Activated naive CD4-positive, alpha-beta T cell (primary cell): ENCODE results near the gene RETREG2.
"Not testable (repeated sequence)": the region's sequence is repeated elsewhere in the genome, so short reads cannot be mapped to it uniquely, and the experiment has no call there.

ENCODE experiments used
- DNase-seq, 4 experiments: peaks; one replicate each; lab custom pipeline; 2025; lab: John Stamatoyannopoulos, UW

Gene RETREG2

DNA sequence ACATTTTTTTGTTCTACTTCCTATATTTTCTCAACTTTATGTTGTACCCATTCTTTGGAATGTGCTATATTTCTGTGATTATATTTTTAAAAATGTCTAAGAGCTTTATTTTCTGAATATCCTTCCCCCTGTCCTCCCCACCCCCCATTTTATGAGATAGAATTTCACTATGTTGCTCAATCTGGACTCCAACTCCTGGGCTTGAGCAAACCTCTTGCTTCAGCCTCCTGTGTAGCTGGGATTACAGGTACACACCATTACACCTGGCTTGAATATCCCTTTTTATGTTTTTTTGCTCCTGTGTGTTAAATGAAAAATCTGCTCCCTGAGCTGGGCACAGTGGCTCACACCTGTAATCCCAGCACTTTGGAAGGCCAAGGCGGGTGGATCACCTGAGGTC lies 19.3 kb downstream of the RETREG2 start:
- no peak for DNase-seq

DNA sequence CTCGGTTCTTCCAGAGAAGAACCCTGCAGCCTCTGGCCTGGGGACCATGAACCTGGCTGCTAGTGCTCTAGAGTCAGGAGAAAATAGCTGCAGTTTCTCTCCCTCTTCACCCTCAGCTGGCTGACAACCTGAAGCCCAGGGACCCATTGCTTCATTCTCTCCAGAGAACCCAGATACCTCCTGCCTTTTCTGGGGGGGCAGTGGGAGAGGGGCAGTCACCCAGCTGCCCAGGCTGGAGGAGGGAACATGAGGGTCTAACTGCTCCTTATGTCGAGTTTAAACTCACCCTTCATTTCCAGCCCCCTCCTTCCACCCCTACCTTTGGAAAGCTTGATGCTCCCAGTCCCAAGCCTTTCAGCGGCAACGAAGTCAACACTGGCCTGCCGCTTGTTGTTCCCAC lies 20.9 kb downstream of the RETREG2 start:
- DNase-seq, result no peak

- no peak for DNase-seq
These were observed 21.6 kb downstream of the RETREG2 start for GRCh38 chr2:219199470-219200211.

DNA sequence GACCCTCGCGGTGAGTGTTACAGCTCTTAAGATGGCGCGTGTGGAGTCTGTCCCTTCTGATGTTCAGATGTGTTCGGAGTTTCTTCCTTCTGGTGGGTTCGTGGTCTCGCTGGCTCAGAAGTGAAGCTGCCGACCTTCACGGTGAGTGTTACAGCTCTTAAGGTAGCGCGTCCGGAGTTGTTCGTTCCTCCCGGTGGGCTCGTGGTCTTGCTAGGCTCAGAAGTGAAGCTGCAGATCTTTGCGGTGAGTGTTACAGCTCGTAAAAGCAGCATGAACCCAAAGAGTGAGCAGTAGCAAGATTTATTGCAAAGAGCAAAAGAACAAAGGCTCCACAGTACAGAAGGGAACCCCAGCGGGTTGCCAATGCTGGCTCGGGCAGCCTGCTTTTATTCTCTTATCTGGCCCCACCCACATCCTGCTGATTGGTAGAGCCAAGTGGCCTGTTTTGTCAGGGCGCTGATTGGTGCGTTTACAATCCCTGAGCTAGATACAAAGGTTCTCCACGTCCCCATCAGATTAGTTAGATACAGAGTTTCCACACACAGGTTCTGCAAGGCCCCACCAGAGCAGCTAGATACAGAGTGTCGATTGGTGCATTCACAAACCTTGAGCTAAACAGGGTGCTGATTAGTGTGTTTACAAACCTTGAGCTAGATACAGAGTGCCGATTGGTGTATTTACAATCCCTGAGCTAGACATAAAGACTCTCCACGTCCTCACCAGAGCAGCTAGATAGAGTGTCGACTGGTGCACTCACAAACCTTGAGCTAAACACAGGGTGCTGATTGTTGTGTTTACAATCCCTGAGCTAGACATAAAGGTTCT lies 22.6 kb downstream of the RETREG2 start:
- not testable (repeated sequence) for DNase-seq

- DNase-seq, result not testable (repeated sequence)
These were observed 23.3 kb downstream of the RETREG2 start for GRCh38 chr2:219201331-219201730.

- no peak for DNase-seq
These were observed 26.5 kb downstream of the RETREG2 start for GRCh38 chr2:219204425-219205164.

GRCh38 chr2:219205165-219205538 lies 27.1 kb downstream of the RETREG2 start:
- DNase-seq, result no peak

DNA sequence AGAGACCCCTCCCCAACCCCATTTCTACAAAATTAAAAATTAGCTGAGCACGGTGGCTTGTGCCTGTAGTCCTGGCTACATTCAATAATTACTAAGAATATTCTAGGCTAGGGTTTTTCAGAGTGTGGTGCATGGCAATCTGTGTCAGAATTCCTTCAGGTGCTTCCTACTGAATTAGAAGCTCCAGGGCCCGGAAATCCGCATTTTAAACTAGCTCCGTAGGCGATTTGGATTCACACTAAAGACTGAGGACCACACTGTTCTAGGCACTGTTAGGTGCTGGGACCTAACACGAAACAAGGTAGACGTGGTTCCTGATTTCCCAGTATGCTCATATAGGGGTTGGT lies 27.9 kb downstream of the RETREG2 start:
- no peak for DNase-seq

- peak; percentile 84 to 95 (median 88) for DNase-seq
These were observed 28.5 kb downstream of the RETREG2 start, which contains the start of gene ZFAND2B for GRCh38 chr2:219206328-219207133. ZFAND2B (plus strand) TSS chr2:219206782; CDS start chr2:219206988, 206 bp downstream.

DNA sequence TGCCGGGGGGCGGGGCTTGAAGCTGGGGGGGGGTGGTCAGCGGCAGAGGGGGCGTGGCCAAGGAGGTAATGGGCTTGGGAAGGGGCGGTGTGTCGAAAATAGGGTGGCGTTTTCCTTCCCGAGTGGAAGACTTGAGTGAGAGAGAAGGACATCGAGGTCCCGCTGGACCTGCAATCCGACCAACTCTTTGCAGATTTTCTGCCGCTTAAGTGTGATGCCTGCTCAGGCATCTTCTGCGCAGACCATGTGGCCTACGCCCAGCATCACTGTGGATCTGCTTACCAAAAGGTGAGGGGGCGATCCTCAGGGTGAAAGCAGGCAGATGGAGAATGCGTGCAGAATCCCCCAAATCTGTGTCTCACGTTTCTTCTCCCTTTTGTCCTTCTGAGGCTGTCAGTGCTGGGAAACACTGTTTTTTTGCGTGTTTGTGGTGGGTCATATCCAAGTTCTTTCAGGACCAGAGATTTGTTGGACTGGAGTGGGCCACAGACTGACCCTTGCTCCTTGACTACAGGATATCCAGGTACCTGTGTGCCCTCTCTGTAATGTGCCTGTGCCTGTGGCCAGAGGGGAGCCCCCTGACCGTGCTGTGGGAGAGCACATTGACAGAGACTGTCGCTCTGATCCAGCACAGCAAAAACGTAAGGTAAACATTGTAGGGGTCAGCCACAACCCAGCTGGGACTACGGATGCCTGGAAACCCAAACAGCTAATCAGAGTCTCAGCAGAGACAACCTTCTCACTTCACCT lies 29.2 kb downstream of the RETREG2 start:
- no peak for DNase-seq

DNA sequence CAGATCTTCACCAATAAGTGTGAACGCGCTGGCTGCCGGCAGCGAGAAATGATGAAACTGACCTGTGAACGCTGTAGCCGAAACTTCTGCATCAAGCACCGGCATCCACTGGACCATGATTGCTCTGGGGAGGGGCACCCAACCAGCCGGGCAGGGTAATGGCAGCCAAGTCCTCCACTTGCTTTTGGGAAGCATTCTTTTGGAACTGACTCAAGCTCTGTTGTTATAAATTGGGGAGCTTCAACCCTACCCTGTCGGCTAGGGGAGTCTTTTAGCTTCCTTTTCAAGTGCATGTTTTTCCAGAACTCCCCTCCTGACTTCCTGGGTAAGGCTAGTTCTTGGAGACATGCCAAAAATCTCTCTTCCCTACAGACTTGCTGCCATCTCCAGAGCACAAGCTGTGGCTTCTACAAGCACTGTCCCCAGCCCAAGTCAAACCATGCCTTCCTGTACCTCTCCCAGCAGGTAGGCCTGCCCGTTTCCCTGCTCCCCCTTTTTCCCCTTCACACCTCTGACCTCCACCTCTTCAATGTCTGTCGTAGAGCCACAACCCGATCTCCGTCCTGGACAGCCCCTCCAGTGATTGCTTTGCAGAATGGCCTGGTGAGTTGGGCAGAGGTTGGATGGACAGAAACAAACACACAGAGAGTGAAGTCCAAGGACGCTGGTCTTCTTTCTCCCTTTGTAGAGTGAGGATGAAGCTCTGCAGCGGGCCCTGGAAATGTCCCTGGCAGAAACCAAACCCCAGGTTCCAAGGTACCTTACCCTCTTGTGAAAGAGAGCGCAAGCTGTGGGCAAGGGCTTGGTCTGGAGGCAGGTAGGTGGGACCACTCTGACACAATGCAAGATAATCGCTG lies 30.0 kb downstream of the RETREG2 start:
- no peak for DNase-seq

DNA sequence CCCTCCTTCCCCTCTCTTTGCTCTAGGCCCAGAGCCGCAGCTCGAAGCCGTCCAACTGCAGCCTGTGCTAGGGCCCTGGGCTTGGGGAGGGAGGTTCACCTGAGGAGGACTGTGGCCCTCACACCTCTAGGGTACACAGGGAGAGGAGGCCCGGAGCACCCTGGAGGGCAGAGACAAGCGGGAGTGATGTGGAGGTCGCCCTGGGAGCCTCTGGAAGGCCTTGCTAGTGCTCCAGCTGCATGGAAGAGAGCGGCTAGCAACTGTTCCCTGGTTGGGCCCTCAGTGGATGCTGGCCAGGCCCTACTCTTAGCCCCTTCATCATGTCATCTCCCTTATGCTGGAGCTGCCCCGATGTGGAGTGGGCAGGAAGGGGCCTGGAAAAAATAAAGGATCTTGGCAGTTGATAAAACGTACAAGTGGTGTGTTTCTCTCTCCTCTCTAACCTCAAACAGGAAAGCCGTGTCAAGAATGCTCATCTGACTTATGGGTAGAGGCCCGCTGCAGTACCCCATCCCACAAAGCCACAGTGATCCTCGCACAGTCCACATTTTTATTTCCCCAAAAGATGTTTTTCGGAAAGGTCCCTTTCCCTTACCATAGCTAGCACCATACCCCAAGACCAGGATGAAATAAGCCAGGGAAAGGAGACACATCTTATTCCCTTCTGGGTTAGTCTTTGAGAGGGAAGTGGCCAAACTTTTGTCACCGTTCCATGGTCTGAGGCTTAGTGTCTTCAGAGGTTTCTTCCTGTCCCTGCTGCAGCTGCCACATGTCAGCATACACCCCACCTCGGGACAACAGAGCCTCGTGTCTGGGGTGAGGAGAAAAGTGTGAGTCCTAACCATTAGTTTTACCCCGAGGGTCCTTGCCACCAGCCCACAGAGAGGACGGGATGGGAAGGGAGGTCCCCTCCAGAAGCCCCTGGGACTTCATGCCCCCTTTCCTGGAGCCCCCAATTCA lies 31.4 kb downstream of the RETREG2 start:
- no peak for DNase-seq

DNA sequence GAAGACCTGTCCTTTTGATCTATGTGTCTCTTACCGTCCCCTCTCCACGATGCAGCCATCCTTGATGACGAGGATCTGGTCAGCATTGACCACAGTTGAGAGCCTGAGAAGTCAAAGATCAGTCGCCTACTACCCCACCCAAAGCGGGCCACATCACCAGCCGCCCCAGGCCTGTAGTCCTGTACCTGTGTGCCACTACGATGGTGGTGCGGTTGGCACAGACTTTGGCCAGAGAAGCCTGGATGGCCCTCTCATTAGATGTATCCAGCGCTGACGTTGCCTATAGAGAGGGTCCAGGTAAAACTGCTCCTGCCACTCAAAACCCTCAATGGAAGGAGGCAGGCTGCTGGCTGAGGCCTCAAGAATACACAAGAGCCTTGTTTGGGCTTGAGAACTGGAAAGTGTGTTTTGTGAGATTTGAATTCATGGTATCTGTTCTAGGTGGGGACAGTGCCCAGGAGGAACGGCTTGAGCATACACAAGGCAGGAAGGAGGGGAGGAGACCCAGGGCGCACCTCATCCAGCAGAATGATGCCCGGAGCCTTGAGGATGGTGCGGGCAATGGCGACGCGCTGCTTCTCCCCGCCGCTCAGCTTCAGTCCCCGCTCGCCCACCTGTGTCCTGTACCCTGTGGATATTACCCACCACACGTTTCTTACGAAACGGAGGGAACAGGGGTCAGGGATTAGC lies 32.3 kb downstream of the RETREG2 start:
- DNase-seq, result no peak

GRCh38 chr2:219210886-219211362 lies 32.8 kb downstream of the RETREG2 start:
- DNase-seq, result no peak

- no peak for DNase-seq
These were observed 34.9 kb downstream of the RETREG2 start for GRCh38 chr2:219213026-219213415.

DNA sequence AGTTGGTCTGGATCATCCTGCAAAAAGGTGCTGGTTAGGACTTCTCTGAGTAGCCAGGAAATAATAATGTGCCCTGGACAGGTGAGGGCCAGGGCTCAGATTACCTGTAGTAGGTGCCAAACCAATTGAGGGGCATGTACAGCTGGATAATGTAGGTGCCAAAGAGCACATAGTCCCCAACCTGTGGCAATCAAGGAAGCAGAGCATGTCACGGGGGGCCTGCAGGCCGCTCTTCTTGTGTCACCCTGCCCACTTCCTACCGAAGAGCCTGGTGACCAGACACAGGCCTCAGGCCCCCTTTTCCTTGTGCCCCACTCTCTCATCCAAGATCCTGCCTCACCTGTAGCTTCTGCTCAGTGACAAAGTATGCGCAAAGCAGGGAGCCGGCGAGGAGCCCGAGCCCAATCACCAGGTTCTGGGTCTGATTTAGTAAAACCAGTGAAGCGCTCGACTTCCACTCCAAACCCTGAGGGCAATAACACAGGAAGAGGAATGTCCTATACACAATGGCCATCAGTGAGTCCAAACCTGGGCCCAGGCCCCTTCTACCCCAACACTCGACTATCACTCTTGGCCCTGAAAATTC lies 35.5 kb downstream of the RETREG2 start:
- no peak for DNase-seq

DNA sequence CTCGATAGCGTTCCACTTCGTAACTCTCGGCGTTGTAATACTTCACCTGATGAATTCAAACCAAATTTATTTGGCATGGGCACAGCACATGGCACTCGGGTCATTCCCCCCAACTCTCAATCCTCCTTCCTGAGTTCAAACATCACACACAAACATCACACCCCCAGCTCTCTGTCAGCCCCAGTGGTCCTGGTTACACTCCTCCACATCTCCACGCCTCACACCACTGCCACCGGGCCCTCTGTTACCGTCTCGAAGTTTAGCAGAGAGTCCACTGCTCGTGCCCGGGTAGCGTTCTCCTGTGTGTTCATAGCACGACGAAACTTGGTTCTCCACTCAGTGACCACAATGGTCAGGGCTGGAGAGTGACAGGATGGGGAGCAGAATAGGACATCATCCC lies 36.1 kb downstream of the RETREG2 start:
- DNase-seq, result no peak

- DNase-seq, result no peak
These were observed 36.7 kb downstream of the RETREG2 start for GRCh38 chr2:219214786-219215185.
